Sigmoid colon (tissue), 4 donors: ENCODE data around the gene OR2T4.

Experiments
- CTCF ChIP-seq, 4 experiments: fragments of 450-650 bp in 3 of 4; fragments of 200-600 bp in 1 of 4; IDR thresholded peaks; one replicate each; pipeline ENCODE4 v1.5.1; 2016 to 2019; ENCODE audit warnings: antibody characterized with exemption in 4 of 4, mild to moderate bottlenecking in 3 of 4, moderate library complexity in 2 of 4
- EP300 ChIP-seq, 4 donors: sonication (generic); formaldehyde crosslinking; IDR thresholded peaks; one replicate each; pipeline ENCODE4 v1.6.1; 2017; ENCODE audit warnings: antibody characterized with exemption in 4 of 4
- POLR2A ChIP-seq, 2 donors: fragments of 450-650 bp; IDR thresholded peaks; one replicate each; pipeline ENCODE4 v1.6.1; 2016; ENCODE audit warnings: antibody characterized with exemption in 2 of 2, mild to moderate bottlenecking in 2 of 2, moderate library complexity in 2 of 2

- TF ChIP-seq EP300 (IDR thresholded peaks at IDR 0.05) (no peak), CTCF (IDR thresholded peaks at IDR 0.05) (no peak), POLR2A (IDR thresholded peaks at IDR 0.05) (no peak)
Observed at GRCh38 chr1:248402748-248403147, 41.3 kb downstream of the OR2T4 start, which contains the start of gene OR2T1.
